Activated CD4-positive, alpha-beta memory T cell treated with anti-CD3 and anti-CD28 coated beads for 36 hours (primary cell): ENCODE data around the gene RPL15. TPM values are rescaled to one million over a fixed set of nuclear protein-coding genes. Genes with fewer than 3 reads are reported as not detected.

Source experiments
- CTCF ChIA-PET: fragments of 350-600 bp; sonication (Branson Sonifier 250); formaldehyde crosslinking; loops from one replicate; lab custom pipeline; 2021; ENCODE audit warnings: antibody characterized with exemption, inconsistent platforms; lab: Charles Lee
- POLR2A ChIA-PET: fragments of 350-600 bp; sonication (Branson Sonifier 250); formaldehyde crosslinking; loops from one replicate; lab custom pipeline; 2021; ENCODE audit warnings: antibody characterized with exemption; lab: Charles Lee
- DNase-seq: peaks from one replicate; pipeline ENCODE4 v3.0.0-alpha.2; 2020
- H3K27ac Mint-ChIP-seq: one replicate; pipeline ENCODE4 v1.8.0; 2021; ENCODE audit warnings: mixed read lengths
- H3K27me3 Mint-ChIP-seq: one replicate; pipeline ENCODE4 v1.8.0; 2021; ENCODE audit warnings: mixed read lengths
- H3K36me3 Mint-ChIP-seq: one replicate; pipeline ENCODE4 v1.8.0; 2021; ENCODE audit warnings: mixed read lengths
- H3K4me1 Mint-ChIP-seq: one replicate; pipeline ENCODE4 v1.8.0; 2021; ENCODE audit warnings: low read depth, mixed read lengths
- H3K4me3 Mint-ChIP-seq: one replicate; pipeline ENCODE4 v1.8.0; 2021; ENCODE audit warnings: mild to moderate bottlenecking, mixed read lengths
- H3K9me3 Mint-ChIP-seq: one replicate; pipeline ENCODE4 v1.8.0; 2021; ENCODE audit warnings: mixed read lengths
- intact Hi-C: fragments of 100-400 bp; cut with micrococcal nuclease; formaldehyde crosslinking; loops from one replicate; pipeline ENCODE4 v1.15.1; 2023
- total RNA-seq, 2 experiments: library from RNA; stranded (reverse); gene quantifications; one replicate each; pipeline ENCODE4 v1.2.3, GENCODE V29; 2021

Gene RPL15
- total RNA-seq, 2 experiments from 2014 or later: 2,597 to 2,603 TPM

GRCh38 chr3:23968463-23969184, 51.7 kb downstream of the RPL15 start:
- Mint-ChIP-seq H3K27me3 (no peaks in the 10 kb centered on the region), H3K4me3 (no peak overlapping the region), H3K9me3 (no peaks in the 10 kb centered on the region), H3K4me1 (peaks cover 7% of the 10 kb centered on the region), H3K36me3 (peaks cover 16% of the 10 kb centered on the region), H3K27ac (no peak overlapping the region)
- CTCF ChIA-PET: no interaction called here
- POLR2A ChIA-PET: no interaction called here
- intact Hi-C loops: no loop called here
- DNase-seq: no peak

- DNase-seq: no peak
Observed at GRCh38 chr3:23969393-23969792, 52.5 kb downstream of the RPL15 start.

More at GRCh38 chr3:23969393-23969792, 52.5 kb downstream of the RPL15 start:
- Mint-ChIP-seq H3K27ac (no peak overlapping the region), H3K4me1 (peaks cover 7% of the 10 kb centered on the region), H3K36me3 (peaks cover 13% of the 10 kb centered on the region), H3K27me3 (no peaks in the 10 kb centered on the region), H3K9me3 (no peaks in the 10 kb centered on the region), H3K4me3 (no peak overlapping the region)
- ChIA-PET POLR2A (no interaction called here), CTCF (interaction anchor here (1.0 kb wide), 1 partner anchor 9 kb away, joined by 3 read pairs; no protein-coding TSS in a partner anchor)
- intact Hi-C loops: no loop called here

Other genes with a start within 250 kb of the RPL15 start
- gene UBE2E1, start 111.2 kb upstream of the RPL15 start, total RNA-seq: 10 to 100 TPM; 82.8 to 84.8 TPM
- 1 to 10 TPM; 3.9 TPM for gene NKIRAS1, start 142 bp upstream of the RPL15 start, total RNA-seq
- gene NR1D2, start 28.2 kb downstream of the RPL15 start, total RNA-seq: 1 to 10 TPM; 5.4 to 5.9 TPM